Stimulated activated memory B cell treated with anti-CD40 and anti-IgM and Interleukin-4, amounts not matched to agents 10 μg/mL and 1 μg/mL and 100 μg/mL, for 72 hours (primary cell): Measurements from ENCODE around the gene EFCAB9.
A peak's percentile ranks its signal among the peaks of the same experiment; 100 is the strongest.

Experiments
- ATAC-seq: fragments of 150-1000 bp; cut with Tn5 transposase; 2 replicates; pipeline ENCODE4 v1.10.0; 2021
- H3K27ac Mint-ChIP-seq: one replicate; pipeline ENCODE4 v1.8.0; 2022; ENCODE audit warnings: mild to moderate bottlenecking, mixed read lengths
- H3K27me3 Mint-ChIP-seq: one replicate; pipeline ENCODE4 v1.8.0; 2022; ENCODE audit warnings: mixed read lengths
- H3K36me3 Mint-ChIP-seq: one replicate; pipeline ENCODE4 v1.8.0; 2022; ENCODE audit warnings: mixed read lengths
- H3K4me1 Mint-ChIP-seq: one replicate; pipeline ENCODE4 v1.8.0; 2022; ENCODE audit warnings: mixed read lengths
- H3K4me3 Mint-ChIP-seq: one replicate; pipeline ENCODE4 v1.8.0; 2022; ENCODE audit warnings: mild to moderate bottlenecking, moderate library complexity, mixed read lengths
- H3K9me3 Mint-ChIP-seq: one replicate; pipeline ENCODE4 v1.8.0; 2022; ENCODE audit warnings: mixed read lengths

Gene EFCAB9

GRCh38 chr5:172175263-172175719, 18.7 kb upstream of the EFCAB9 start:
- H3K27me3 Mint-ChIP-seq = no peaks in the 10 kb centered on the region
- ATAC-seq = peak; percentile 94
- peak overlapping the region; percentile 83 for H3K27ac Mint-ChIP-seq
- peaks cover 88% of the 10 kb centered on the region for H3K4me1 Mint-ChIP-seq
- H3K9me3 Mint-ChIP-seq = no peaks in the 10 kb centered on the region
- H3K36me3 Mint-ChIP-seq = peaks cover 24% of the 10 kb centered on the region
- peak overlapping the region; percentile 80 for H3K4me3 Mint-ChIP-seq

- no peak for ATAC-seq
- Mint-ChIP-seq H3K9me3 (no peaks in the 10 kb centered on the region), H3K36me3 (peaks cover 25% of the 10 kb centered on the region), H3K4me3 (no peak overlapping the region), H3K27me3 (no peaks in the 10 kb centered on the region), H3K27ac (peak overlapping the region; percentile 83), H3K4me1 (peaks cover 80% of the 10 kb centered on the region)
Observed at GRCh38 chr5:172177176-172177575, 16.8 kb upstream of the EFCAB9 start.

GRCh38 chr5:172178301-172178987, 15.5 kb upstream of the EFCAB9 start:
- H3K4me1 Mint-ChIP-seq = peaks cover 79% of the 10 kb centered on the region
- H3K9me3 Mint-ChIP-seq = no peaks in the 10 kb centered on the region
- peak overlapping the region; percentile 83 for H3K27ac Mint-ChIP-seq

GRCh38 chr5:172178991-172179989, 14.7 kb upstream of the EFCAB9 start:
- H3K27ac Mint-ChIP-seq = peak overlapping the region; percentile 83
- no peaks in the 10 kb centered on the region for H3K27me3 Mint-ChIP-seq
- H3K9me3 Mint-ChIP-seq = no peaks in the 10 kb centered on the region
- peak; percentile 34 for ATAC-seq
- H3K36me3 Mint-ChIP-seq = peaks cover 24% of the 10 kb centered on the region
- peaks cover 76% of the 10 kb centered on the region for H3K4me1 Mint-ChIP-seq
- peak overlapping the region; percentile 53 for H3K4me3 Mint-ChIP-seq

More at GRCh38 chr5:172178301-172178987, 15.5 kb upstream of the EFCAB9 start:
- Mint-ChIP-seq H3K27me3 (no peaks in the 10 kb centered on the region), H3K36me3 (peaks cover 29% of the 10 kb centered on the region), H3K4me3 (peak overlapping the region; percentile 53)
- ATAC-seq = no peak

GRCh38 chr5:172180936-172181335, 13.0 kb upstream of the EFCAB9 start:
- H3K27ac Mint-ChIP-seq = peak overlapping the region; percentile 83

GRCh38 chr5:172182291-172182690, 11.7 kb upstream of the EFCAB9 start:
- Mint-ChIP-seq H3K9me3 (no peaks in the 10 kb centered on the region), H3K27me3 (no peaks in the 10 kb centered on the region), H3K36me3 (peaks cover 43% of the 10 kb centered on the region), H3K4me3 (no peak overlapping the region), H3K27ac (peak overlapping the region; percentile 89), H3K4me1 (peaks cover 70% of the 10 kb centered on the region)
- no peak for ATAC-seq

More at GRCh38 chr5:172180936-172181335, 13.0 kb upstream of the EFCAB9 start:
- Mint-ChIP-seq H3K4me1 (peaks cover 76% of the 10 kb centered on the region), H3K9me3 (no peaks in the 10 kb centered on the region), H3K4me3 (no peak overlapping the region), H3K36me3 (peaks cover 35% of the 10 kb centered on the region), H3K27me3 (no peaks in the 10 kb centered on the region)
- ATAC-seq = no peak

GRCh38 chr5:172183881-172184280, 10.1 kb upstream of the EFCAB9 start:
- Mint-ChIP-seq H3K4me3 (no peak overlapping the region), H3K4me1 (peaks cover 60% of the 10 kb centered on the region), H3K27me3 (no peaks in the 10 kb centered on the region), H3K36me3 (peaks cover 41% of the 10 kb centered on the region), H3K9me3 (no peaks in the 10 kb centered on the region), H3K27ac (peak overlapping the region; percentile 89)
- ATAC-seq = no peak

- H3K36me3 Mint-ChIP-seq = peaks cover 41% of the 10 kb centered on the region
- no peak for ATAC-seq
- peaks cover 48% of the 10 kb centered on the region for H3K4me1 Mint-ChIP-seq
Observed at GRCh38 chr5:172185096-172185461, 8.9 kb upstream of the EFCAB9 start.

GRCh38 chr5:172186114-172186695, 7.8 kb upstream of the EFCAB9 start:
- peak overlapping the region; percentile 89 for H3K27ac Mint-ChIP-seq
- H3K36me3 Mint-ChIP-seq = peaks cover 37% of the 10 kb centered on the region
- H3K4me3 Mint-ChIP-seq = peak overlapping the region; percentile 97
- peaks cover 36% of the 10 kb centered on the region for H3K4me1 Mint-ChIP-seq
- ATAC-seq = no peak
- H3K27me3 Mint-ChIP-seq = no peaks in the 10 kb centered on the region
- no peaks in the 10 kb centered on the region for H3K9me3 Mint-ChIP-seq

More at GRCh38 chr5:172185096-172185461, 8.9 kb upstream of the EFCAB9 start:
- H3K27ac Mint-ChIP-seq = peak overlapping the region; percentile 89
- no peaks in the 10 kb centered on the region for H3K27me3 Mint-ChIP-seq
- H3K9me3 Mint-ChIP-seq = no peaks in the 10 kb centered on the region
- H3K4me3 Mint-ChIP-seq = peak overlapping the region; percentile 97

- Mint-ChIP-seq H3K4me1 (peaks cover 34% of the 10 kb centered on the region), H3K4me3 (peak overlapping the region; percentile 97), H3K27ac (peak overlapping the region; percentile 89), H3K27me3 (no peaks in the 10 kb centered on the region), H3K36me3 (peaks cover 36% of the 10 kb centered on the region), H3K9me3 (no peaks in the 10 kb centered on the region)
- ATAC-seq = peak; percentile 64
Observed at GRCh38 chr5:172187118-172188032, 6.6 kb upstream of the EFCAB9 start.

GRCh38 chr5:172188033-172188892, 5.7 kb upstream of the EFCAB9 start, which contains the start of gene STK10:
Gene STK10 (minus strand): TSS chr5:172188224. CDS start chr5:172188042, 182 bp downstream.
- ATAC-seq = peak; percentile 91
- Mint-ChIP-seq H3K27ac (peak within 1 kb of the TSS; percentile 89), H3K27me3 (no peaks in the 10 kb centered on the region), H3K36me3 (peaks cover 32% of the 10 kb centered on the region), H3K9me3 (no peaks in the 10 kb centered on the region), H3K4me1 (peaks cover 26% of the 10 kb centered on the region), H3K4me3 (peak within 1 kb of the TSS; percentile 97)

GRCh38 chr5:172188893-172189692, 4.9 kb upstream of the EFCAB9 start:
- no peaks in the 10 kb centered on the region for H3K9me3 Mint-ChIP-seq
- ATAC-seq = no peak
- peak overlapping the region; percentile 97 for H3K4me3 Mint-ChIP-seq
- H3K4me1 Mint-ChIP-seq = peaks cover 20% of the 10 kb centered on the region
- peak overlapping the region; percentile 89 for H3K27ac Mint-ChIP-seq
- peaks cover 29% of the 10 kb centered on the region for H3K36me3 Mint-ChIP-seq
- H3K27me3 Mint-ChIP-seq = no peaks in the 10 kb centered on the region
